Globus pallidus (tissue), 1 donor: ENCODE data around the gene COPZ2.
"Not testable (repeated sequence)": the region's sequence is repeated elsewhere in the genome, so short reads cannot be mapped to it uniquely, and the experiment has no call there.

Source experiments
- DNase-seq: peaks from one replicate; pipeline ENCODE4 v3.0.0-alpha.2; 2015; ENCODE audit warnings: low spot score

Gene COPZ2

GRCh38 chr17:48055531-48056245, 18.1 kb upstream of the COPZ2 start:
- DNase-seq = no peak

- no peak for DNase-seq
Observed at GRCh38 chr17:48054238-48055185, 16.9 kb upstream of the COPZ2 start.

GRCh38 chr17:48053758-48054237, 16.2 kb upstream of the COPZ2 start:
- no peak for DNase-seq

- peak; percentile 59 for DNase-seq
Observed at GRCh38 chr17:48052956-48053757, 15.6 kb upstream of the COPZ2 start.

GRCh38 chr17:48051706-48052486, 14.3 kb upstream of the COPZ2 start:
- DNase-seq = no peak

- no peak for DNase-seq
Observed at GRCh38 chr17:48051283-48051682, 13.7 kb upstream of the COPZ2 start.

- DNase-seq = peak; percentile 80
Observed at GRCh38 chr17:48048384-48049126, 11.0 kb upstream of the COPZ2 start.

- DNase-seq = peak; percentile 100
Observed at GRCh38 chr17:48047741-48048383, 10.3 kb upstream of the COPZ2 start, which contains the start of gene NFE2L1. Gene NFE2L1, plus strand, starts transcription at chr17:48048359. Its CDS starts 2,760 bp downstream, at chr17:48051119.

- no peak for DNase-seq
Observed at GRCh38 chr17:48047113-48047740, 9.6 kb upstream of the COPZ2 start.

GRCh38 chr17:48046296-48046695, 8.7 kb upstream of the COPZ2 start:
- DNase-seq = no peak

- DNase-seq = no peak
Observed at GRCh38 chr17:48045316-48046001, 7.9 kb upstream of the COPZ2 start.

GRCh38 chr17:48044851-48045250, 7.3 kb upstream of the COPZ2 start:
- no peak for DNase-seq

- DNase-seq = no peak
Observed at GRCh38 chr17:48043176-48043575, 5.6 kb upstream of the COPZ2 start.

- no peak for DNase-seq
Observed at GRCh38 chr17:48038687-48039086, 1.1 kb upstream of the COPZ2 start.

GRCh38 chr17:48037838-48038323, 284 bp upstream of the COPZ2 start:
- no peak for DNase-seq

GRCh38 chr17:48036693-48037035, 933 bp downstream of the COPZ2 start:
- DNase-seq = no peak

- DNase-seq = not testable (repeated sequence)
Observed at GRCh38 chr17:48034734-48035133, 2.9 kb downstream of the COPZ2 start.

- DNase-seq = no peak
Observed at GRCh38 chr17:48031966-48032365, 5.6 kb downstream of the COPZ2 start.

GRCh38 chr17:48030531-48030930, 7.1 kb downstream of the COPZ2 start:
- DNase-seq = no peak
